A549 treated with Mapracorat at 1 μM for 4 hours (cell line): ENCODE results near the gene LGI2. TPM values are rescaled to one million over a fixed set of nuclear protein-coding genes. Genes with fewer than 3 reads are reported as not detected.

Experiments
- total RNA-seq: library from RNA; stranded (reverse); fragments of 200-300 nt; extraction: Qiagen RNA extraction; gene quantifications from 5 replicates; pipeline ENCODE4 v1.2.3, GENCODE V29; 2022

LGI2 gene, protein sequence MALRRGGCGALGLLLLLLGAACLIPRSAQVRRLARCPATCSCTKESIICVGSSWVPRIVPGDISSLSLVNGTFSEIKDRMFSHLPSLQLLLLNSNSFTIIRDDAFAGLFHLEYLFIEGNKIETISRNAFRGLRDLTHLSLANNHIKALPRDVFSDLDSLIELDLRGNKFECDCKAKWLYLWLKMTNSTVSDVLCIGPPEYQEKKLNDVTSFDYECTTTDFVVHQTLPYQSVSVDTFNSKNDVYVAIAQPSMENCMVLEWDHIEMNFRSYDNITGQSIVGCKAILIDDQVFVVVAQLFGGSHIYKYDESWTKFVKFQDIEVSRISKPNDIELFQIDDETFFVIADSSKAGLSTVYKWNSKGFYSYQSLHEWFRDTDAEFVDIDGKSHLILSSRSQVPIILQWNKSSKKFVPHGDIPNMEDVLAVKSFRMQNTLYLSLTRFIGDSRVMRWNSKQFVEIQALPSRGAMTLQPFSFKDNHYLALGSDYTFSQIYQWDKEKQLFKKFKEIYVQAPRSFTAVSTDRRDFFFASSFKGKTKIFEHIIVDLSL
- total RNA-seq = 0.08 to 0.41 TPM (median 0.11 TPM) in 5 replicates

DNA sequence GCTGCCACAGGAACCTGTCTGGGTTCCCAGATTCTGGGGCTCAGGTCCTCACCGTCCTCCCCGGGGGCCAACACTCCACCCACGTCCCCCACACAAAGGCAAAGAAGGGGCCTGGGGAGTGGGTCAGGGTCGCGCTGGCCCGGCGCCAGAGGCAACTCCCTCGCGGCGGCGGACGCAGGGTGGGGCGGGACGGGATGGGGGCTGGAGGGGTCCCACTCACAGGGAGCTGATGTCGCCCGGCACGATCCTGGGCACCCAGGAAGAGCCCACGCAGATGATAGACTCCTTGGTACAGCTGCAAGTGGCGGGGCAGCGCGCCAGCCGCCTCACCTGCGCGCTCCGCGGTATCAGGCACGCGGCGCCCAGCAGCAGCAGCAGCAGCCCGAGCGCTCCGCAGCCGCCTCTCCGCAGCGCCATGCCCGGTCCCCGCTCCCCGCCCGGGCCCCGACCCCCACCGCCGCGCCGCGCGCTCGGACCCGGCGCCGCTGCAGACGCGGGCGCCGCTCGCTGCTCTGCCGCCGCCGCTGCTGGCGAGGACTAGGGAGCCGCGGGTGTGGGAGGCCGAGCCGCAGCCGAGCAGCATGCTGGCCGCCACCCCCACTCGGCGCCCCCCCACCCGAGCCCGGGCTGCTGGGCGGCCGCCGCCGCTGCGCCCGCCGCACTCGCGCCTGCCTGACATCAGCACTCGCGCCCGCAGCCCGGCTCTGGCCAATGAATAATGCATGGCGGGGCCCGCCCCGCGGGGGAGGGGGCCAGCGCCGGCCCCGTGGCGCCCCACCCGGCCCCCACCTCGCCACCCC is at the start of gene LGI2:
Gene LGI2, minus strand, starts transcription at position 670 of the 800 bp plus-strand sequence. Its CDS starts 253 bp downstream, at position 417.

Other genes starting within 250 kb of the LGI2 start
- not detected in 5 replicates for gene SOD3, start 235.4 kb downstream of the LGI2 start, total RNA-seq
- 1.3 to 1.7 TPM (median 1.6 TPM) in 5 replicates for gene CCDC149, start 117.9 kb downstream of the LGI2 start, total RNA-seq
- gene SEPSECS, start 129.5 kb upstream of the LGI2 start, total RNA-seq = 1.9 to 3.1 TPM (median 2.9 TPM) in 5 replicates
- 5.9 to 9.0 TPM (median 7.3 TPM) in 5 replicates for gene PI4K2B, start 203.1 kb upstream of the LGI2 start, total RNA-seq